ENCODE results near the gene CROCC2. TPM values are rescaled to one million over a fixed set of nuclear protein-coding genes. Genes with fewer than 3 reads are reported as not detected.

Gene CROCC2
- total and polyA plus RNA-seq, 2 of the 13 experiments (the other 11 are each of a cell fraction or from before 2014, with no cell fraction given), result not detected

GRCh38 chr2:240889601-240890560 lies 16.3 kb upstream of the CROCC2 start (continued):
- TF ChIP-seq RNF2 (conservative IDR thresholded peaks at IDR 0.05; ENCODE audit: low read depth) (no peak), ZNF180 (CRISPR knock-in tag; IDR thresholded peaks at IDR 0.05; ENCODE audit: borderline replicate concordance, low read depth) (no peak), ZBTB46 (CRISPR knock-in tag; IDR thresholded peaks at IDR 0.05; ENCODE audit: borderline replicate concordance) (no peak), PATZ1 (CRISPR knock-in tag; IDR thresholded peaks at IDR 0.05) (peak; percentile 37; the same call in 1 of the 2 replicates), HDAC2 (CRISPR knock-in tag; IDR thresholded peaks at IDR 0.05) (peak; percentile 40), ZNF414 (CRISPR knock-in tag; IDR thresholded peaks at IDR 0.05) (no peak), E2F1 (CRISPR knock-in tag; IDR thresholded peaks at IDR 0.05) (no peak), CC2D1A (CRISPR knock-in tag; IDR thresholded peaks at IDR 0.05) (no peak), PBX2 (CRISPR knock-in tag; IDR thresholded peaks at IDR 0.05) (no peak), ZNF354B (CRISPR knock-in tag; IDR thresholded peaks at IDR 0.05) (no peak), FLYWCH1 (CRISPR knock-in tag; IDR thresholded peaks at IDR 0.05) (no peak), AHR (CRISPR knock-in tag; IDR thresholded peaks at IDR 0.05) (no peak), ZNF550 (CRISPR knock-in tag; IDR thresholded peaks at IDR 0.05; ENCODE audit: borderline replicate concordance) (0 out of 2 replicates have a peak, but pooled peaks have one; percentile 83), LBX2 (CRISPR knock-in tag; IDR thresholded peaks at IDR 0.05; ENCODE audit: borderline replicate concordance) (peak; percentile 58; the same call in 1 of the 2 replicates), THRA (CRISPR knock-in tag; IDR thresholded peaks at IDR 0.05; ENCODE audit: borderline replicate concordance) (peak; percentile 49; the same call in 1 of the 2 replicates), ZNF451 (CRISPR knock-in tag; IDR thresholded peaks at IDR 0.05) (no peak), ERF (CRISPR knock-in tag; IDR thresholded peaks at IDR 0.05) (peak; percentile 36; the same call in 1 of the 2 replicates), ZNF784 (CRISPR knock-in tag; IDR thresholded peaks at IDR 0.05; ENCODE audit: borderline replicate concordance) (no peak)

Data from HepG2 (cell line).